Fibroblast of skin of abdomen (primary cell): ENCODE measurements around the gene KRTAP1-4. TPM values are rescaled to one million over a fixed set of nuclear protein-coding genes. Genes with fewer than 3 reads are reported as not detected.
"Not testable (repeated sequence)": the region's sequence is repeated elsewhere in the genome, so short reads cannot be mapped to it uniquely, and the experiment has no call there.

Experiments
- DNase-seq: peaks from one replicate; pipeline ENCODE4 v3.0.0-alpha.2; 2013
- polyA plus RNA-seq, 2 experiments: library from polyadenylated mRNA; unstranded; fragments of 120-200 nt; gene quantifications; one replicate each; pipeline ENCODE4 v1.2.1, GENCODE V29; 2013; ENCODE audit not compliant: insufficient read length in 2 of 2

The KRTAP1-4 gene
- not detected for polyA plus RNA-seq (2013, experiment 1 of 2; ENCODE audit: insufficient read length)
- polyA plus RNA-seq (2013, experiment 2 of 2; ENCODE audit: insufficient read length) = not detected

DNA sequence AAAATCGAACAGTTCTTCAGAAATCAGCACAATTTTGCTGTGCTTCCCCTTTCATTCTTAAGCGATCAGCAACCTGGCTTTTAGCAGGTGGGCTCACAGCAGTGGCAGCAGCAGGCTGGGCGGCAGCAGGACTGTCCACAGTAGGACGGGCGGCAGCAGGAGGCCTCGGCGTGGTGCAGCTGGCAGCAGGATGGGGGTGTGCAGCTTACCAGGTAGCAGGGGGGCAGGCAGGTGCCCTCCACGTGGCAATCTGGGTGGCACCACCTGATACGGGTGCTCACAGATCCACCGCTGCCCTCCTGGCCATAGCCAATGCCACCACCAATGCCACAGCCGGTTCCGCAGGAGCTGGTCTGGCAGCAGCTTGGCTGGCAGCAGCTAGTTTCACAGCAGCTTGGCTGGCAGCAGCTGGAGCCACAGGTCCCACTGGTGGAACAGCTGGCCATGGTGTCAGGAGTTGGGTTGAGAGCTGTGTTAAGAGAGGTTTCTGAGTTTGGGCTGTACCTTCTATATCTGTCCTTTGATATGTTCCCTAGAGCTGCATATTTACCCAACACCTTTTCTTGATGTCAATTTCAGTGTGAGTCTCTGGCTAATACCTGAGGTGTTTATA, at the start of gene KRTAP1-4:
Gene KRTAP1-4, minus strand, starts transcription at position 563 of the 613 bp plus-strand sequence. Its CDS starts 117 bp downstream, at position 446.
- DNase-seq = no peak

DNA sequence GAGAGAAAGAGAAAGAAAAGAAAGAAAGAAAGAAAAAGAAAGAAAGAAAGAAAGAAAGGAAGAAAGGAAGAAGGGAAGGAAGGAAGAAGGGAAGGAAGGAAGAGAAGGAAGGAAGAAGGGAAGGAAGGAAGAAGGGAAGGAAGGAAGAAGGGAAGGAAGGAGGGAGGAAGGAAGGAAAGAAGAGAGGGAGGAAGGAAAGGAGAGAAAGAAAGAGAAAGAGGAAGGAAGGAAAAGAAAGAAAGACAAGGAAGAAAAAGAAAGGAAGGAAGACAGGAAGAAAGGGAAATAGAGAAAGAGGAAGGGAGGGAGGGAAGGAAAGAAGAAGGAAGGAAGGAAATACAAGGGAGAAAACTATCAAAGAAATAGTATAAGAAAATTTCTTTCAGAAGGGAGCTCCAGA, 46.8 kb upstream of the KRTAP1-4 start:
- no peak for DNase-seq

GRCh38 chr17:41073676-41074075, 43.7 kb upstream of the KRTAP1-4 start:
- no peak for DNase-seq

DNA sequence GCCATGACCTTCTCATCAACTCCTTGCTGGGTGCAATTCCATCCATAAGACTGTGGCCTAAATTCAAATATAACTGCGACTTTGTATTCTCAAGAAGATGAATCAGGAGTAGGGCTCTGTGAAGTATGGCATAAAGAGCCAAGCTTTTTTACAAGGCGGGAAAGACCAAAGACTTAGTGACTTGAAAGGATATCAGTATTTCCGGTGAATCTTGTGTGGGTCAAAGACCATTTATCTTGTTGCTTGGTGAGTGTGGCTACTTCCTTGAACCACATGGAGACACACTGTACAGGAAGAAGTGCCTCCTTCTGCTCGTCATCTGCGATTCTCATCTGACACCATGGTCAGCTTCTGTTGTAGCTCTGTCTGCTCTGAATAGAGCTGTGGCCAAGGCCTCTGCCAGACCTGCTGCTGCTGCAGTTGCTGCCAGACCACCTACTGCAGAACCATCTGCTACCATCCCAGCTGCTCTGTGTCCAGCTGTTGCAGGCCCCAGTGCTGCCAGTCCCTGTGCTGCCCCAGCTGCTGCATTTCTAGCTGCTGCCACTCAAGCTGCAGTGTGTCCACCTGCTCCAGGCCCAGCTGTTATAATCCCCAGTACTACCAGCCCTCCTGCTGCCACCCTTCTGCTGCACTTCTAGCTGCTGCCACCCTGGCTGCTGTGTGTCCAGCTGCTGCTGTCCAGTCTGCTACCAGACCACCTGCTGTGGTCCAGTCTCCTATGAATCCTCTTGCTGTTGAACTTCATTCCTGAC, 41.8 kb upstream of the KRTAP1-4 start:
- DNase-seq = no peak

DNA sequence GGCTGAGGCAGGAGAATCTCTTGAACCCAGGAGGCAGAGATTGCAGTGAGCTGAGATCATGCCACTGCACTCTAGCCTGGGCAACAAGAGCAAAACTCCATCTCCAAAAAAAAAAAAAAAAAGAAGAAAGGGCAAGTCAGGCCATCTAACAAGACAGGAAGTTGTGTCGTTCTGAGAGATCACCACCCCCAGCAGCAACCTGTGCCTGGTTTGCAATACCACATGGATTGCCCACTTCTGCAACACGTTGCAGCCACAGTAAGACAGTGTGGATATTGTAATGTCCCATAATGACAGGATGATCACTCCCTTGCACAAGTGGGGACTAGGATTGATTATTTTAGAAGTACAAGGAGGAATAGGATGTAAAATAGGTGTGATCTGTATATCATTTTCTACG, 39.0 kb upstream of the KRTAP1-4 start:
- no peak for DNase-seq

DNA sequence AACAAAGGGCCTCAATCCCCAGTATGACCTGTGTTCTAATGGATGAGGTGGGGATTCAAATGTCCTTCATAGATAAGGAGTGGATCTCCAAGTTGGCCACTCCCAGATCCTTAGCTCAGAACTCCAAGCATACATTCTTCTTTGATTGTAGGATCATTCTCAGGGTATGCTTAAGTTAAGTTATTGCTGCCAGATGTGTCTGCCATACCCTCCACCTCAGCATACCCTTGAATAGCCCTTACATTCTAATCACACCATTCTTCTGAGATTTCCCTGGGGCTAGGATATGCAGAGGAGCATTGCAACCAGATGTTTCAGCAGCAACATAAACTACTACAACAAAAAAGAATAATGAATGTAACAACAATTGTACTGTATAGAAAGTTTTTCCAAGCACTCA, 37.3 kb upstream of the KRTAP1-4 start:
- peak; percentile 82 for DNase-seq

DNA sequence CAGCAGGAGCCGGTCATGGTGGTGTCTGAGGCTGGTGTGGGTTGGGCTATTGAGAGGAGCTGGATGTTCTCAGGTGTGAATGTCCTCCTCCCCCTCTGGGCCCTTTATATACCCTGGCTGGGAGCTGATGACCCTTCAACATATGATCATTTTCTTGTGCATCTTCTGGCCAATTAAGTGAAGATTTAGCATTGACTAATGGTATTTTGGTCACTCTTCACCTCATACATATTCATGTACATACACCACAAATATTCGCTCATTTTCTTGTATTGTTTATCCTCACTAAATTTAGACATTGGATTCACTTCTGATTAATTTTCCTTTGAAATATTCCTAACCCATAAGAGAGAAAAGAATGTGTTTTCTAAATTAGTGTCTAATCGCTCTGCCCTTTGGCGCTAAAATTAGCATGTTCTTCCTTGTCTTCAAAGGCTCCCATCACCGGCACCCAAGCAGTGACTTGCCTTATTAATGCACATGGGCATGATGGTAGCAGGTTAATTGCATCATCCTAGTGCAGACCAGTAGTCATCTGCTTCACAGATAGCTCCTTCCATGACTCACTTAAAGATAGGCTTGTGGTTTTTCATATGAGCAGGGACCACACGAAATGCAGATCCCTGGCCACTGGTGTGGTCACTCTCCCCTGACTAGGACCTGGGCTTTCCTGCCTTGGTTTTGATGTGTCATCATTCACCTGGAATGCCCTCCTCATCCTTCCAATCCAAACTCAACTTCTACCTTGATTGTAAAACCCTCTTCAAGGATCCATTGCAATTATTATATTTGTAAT, 36.0 kb upstream of the KRTAP1-4 start, which contains the start of gene KRTAP2-4:
Gene KRTAP2-4, minus strand, starts transcription at position 51 of the 796 bp plus-strand sequence. Its CDS starts 34 bp downstream, at position 17.
- DNase-seq = peak; percentile 89

GRCh38 chr17:41065016-41065689, 35.2 kb upstream of the KRTAP1-4 start:
- DNase-seq = not testable (repeated sequence)

DNA sequence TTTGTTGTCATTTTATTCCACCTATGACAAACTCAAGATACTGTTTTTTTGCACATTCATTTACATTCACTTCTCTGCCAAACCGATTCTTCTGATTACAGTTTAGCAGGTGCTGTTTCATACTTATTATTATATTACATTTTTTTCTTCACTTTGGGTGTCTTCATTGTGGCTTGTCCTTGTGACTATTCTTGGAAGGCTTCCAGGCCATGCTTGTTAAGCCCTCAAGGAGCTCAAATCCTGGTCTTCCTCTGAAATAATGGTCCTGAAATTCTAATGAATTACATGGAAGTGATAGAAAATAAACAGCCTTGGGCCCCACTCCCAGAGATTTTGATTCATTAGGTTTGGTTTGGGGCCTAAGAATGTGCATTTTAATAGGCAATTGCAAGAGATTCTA, 34.3 kb upstream of the KRTAP1-4 start:
- DNase-seq = no peak

GRCh38 chr17:41063449-41063848, 33.5 kb upstream of the KRTAP1-4 start:
- DNase-seq = no peak

DNA sequence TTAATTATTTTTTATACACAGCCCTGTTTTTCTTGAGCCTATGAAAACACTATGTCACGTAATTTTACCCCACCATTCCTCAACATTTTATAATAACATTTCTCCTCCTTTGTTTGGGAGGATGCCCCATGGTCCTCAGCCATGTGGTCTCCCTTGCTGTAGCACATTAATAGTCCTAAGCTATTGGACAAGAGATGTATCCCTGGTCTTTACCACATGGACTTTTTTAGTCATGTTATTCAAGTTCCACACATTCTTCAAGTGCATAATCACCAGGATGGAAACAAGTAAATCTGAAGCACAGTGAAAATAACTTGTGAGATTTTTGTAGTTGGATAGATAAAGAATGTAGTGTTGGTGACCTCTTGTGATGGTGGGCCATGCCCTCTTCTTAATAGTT, 32.0 kb upstream of the KRTAP1-4 start:
- DNase-seq = peak; percentile 98

DNA sequence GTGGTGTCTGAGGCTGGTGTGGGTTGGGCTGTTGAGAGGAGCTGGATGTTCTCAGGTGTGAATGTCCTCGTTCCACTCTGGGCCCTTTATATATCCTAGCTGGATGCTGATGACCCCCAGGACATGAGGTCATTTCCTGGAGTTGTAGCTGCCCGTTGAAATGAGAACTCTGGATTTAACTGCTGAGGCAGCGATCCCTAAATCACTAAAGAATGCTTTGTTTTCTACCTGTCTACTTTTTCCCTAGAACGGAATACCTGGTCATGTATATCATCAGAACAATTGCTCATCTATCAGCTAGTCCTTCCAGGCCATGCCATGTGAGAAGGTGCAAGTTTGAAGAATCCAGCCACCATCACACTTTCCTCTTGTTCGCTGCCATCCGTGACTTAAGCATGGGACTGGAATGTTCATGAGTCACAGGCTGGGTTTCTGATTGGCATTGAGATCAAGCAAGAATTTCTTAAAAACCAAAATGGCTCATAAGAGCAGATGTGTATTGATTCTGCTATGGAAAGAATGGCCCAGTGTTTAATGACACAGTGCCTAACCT, 30.1 kb upstream of the KRTAP1-4 start, which contains the start of gene KRTAP2-3:
Gene KRTAP2-3, minus strand, starts transcription at position 63 of the 553 bp plus-strand sequence. CDS start 64 bp downstream, outside the sequence.
- DNase-seq = peak; percentile 97

DNA sequence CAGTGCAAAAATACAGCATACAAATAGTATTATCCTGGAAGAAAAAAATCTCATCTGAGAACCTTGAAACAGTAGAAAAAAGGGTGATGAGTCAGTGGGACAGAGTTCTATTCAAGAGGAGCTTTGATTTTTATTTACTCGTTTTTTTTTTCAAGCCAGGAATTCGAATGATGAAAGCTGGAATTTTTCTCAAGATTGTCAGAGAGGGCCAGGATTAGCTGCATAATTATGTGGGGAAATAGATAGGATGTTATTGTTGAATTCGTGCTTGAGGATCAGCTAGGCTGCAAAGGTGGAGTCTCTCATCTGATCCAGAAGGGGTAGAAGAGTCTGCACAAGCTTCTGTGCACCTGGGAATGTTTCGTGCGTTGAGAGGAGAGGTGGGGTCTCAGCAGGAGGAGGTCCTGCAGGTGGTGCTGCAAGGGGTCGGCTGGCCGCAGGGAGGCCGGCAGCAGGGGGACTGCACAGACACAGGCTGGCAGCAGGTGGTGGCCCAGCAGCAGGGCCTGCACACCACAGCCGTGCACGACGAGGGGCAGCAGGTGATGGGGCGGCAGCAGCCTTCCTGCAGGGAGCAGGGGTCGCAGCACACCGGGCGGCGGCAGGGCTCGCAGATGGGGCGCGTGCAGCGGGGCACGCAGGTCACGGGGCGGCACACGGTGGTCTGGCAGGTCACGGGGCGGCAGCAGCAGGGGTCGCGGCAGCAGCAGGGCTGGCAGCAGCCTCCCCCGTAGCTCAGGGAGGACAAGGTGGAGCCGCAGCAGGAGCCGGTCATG, 29.5 kb upstream of the KRTAP1-4 start:
- peak; percentile 94 for DNase-seq

GRCh38 chr17:41058741-41059140, 28.7 kb upstream of the KRTAP1-4 start:
- DNase-seq = no peak

GRCh38 chr17:41057547-41057946, 27.6 kb upstream of the KRTAP1-4 start:
- no peak for DNase-seq

DNA sequence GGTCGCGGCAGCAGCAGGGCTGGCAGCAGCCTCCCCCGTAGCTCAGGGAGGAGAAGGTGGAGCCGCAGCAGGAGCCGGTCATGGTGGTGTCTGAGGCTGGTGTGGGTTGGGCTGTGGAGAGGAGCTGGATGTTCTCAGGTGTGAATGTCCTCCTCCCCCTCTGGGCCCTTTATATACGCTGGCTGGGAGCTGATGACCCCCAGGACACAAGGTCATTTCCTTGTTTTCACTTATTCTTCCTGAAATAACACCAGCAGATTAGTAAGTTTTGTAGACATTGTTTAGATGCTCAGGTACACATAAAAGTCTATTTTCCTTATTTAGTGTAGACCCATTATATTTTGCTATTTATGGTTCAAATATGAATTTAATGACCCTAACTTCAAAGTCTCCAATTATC, 25.1 kb upstream of the KRTAP1-4 start, which contains the start of gene KRTAP2-2:
Gene KRTAP2-2, minus strand, starts transcription at position 101 of the 400 bp plus-strand sequence. Its CDS starts 19 bp downstream, at position 82.
- DNase-seq = not testable (repeated sequence)

DNA sequence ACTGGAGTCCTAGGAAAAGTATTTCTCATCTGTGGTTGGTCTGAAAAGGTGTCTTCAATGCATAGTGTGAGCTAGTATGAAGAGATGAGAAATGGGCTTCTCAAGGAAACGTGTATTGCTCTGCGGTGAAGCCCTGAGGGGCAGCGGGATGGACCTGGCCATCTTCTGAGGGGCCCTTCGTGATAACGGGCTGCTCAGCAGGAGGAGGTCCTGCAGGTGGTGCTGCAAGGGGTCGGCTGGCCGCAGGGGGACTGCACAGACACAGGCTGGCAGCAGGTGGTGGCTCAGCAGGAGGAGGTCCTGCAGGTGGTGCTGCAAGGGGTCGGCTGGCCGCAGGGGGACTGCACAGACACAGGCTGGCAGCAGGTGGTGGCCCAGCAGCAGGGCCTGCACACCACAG, 24.6 kb upstream of the KRTAP1-4 start:
- not testable (repeated sequence) for DNase-seq

GRCh38 chr17:41054025-41054424, 24.0 kb upstream of the KRTAP1-4 start:
- no peak for DNase-seq

GRCh38 chr17:41052566-41052965, 22.6 kb upstream of the KRTAP1-4 start:
- peak; percentile 74 for DNase-seq

DNA sequence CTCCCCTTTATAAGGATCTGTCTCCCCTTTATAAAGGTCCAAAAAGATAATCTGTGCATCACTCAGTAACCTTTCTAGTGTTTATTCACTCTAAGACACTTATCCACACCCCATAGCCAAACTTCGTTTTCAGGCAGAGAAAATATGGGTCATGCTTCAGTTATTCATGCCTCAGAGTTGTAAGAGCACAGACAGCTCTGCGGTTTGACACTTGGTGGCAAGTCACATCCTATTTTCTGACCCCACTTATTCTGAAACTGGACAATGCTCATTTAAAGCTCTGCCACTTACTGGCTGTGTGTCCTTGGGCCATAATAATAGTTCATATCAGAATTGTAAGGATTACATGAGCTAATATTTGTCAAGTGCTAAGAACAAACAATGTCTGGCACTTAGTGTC, 19.1 kb upstream of the KRTAP1-4 start:
- peak; percentile 54 for DNase-seq

DNA sequence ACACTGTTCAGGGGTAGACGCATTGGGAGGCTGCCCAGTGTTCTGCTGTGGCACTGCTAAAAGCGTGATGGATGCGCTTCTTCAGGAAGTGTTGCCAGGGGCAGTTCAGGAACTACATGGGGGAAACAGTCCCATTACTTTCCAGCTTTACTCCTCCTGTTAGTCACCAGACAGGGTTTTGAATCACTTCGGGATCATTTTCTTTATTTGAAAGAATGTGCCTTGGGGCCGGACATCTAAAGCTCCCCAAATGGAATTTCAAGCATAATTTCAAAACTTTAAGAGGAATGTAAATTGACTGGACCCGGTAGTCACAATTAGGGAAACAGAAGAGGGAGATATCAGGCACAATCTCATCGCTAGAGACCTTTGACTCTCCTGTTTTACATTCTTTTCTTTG, 18.4 kb upstream of the KRTAP1-4 start:
- DNase-seq = peak; percentile 69
